Measurements from ENCODE around the gene ALDOB.
A peak's percentile ranks its signal among the peaks of the same experiment; 100 is the strongest.

The ALDOB gene

GRCh38 chr9:101479338-101480030, 43.9 kb upstream of the ALDOB start:
- H3K4ac ChIP-seq (ENCODE audit: low read depth, low read length) = no peak overlapping the region
- no peaks in the 10 kb centered on the region for H3K27me3 ChIP-seq (ENCODE audit: insufficient read depth, low read length)
- no peak overlapping the region for H4K91ac ChIP-seq (ENCODE audit: low read depth, low read length)
- no peak overlapping the region for H3K4me2 ChIP-seq (ENCODE audit: low read length)
- H3K18ac ChIP-seq (ENCODE audit: low read length) = no peak overlapping the region
- H3K36me3 ChIP-seq (ENCODE audit: control insufficient read depth in 1 of 2, insufficient read depth in 2 of 2, low read length in 2 of 2) = no peaks in the 10 kb centered on the region
- H2BK12ac ChIP-seq (ENCODE audit: low read length) = no peak overlapping the region
- H3K79me2 ChIP-seq (ENCODE audit: control insufficient read depth, insufficient read depth, low read length, poor library complexity) = no peaks in the 10 kb centered on the region
- peaks cover 2% of the 10 kb centered on the region for H3K9me3 ChIP-seq (ENCODE audit: insufficient read depth, low read depth, low read length)
- no peaks in the 10 kb centered on the region for H3K79me1 ChIP-seq (ENCODE audit: low read length)
- H3K14ac ChIP-seq (ENCODE audit: low read length) = no peak overlapping the region
- H3K4me3 ChIP-seq (ENCODE audit: low read depth, low read length) = no peak overlapping the region
- H4K12ac ChIP-seq (ENCODE audit: low read depth, low read length) = no peak overlapping the region
- peak overlapping the region; percentile 14 for H3K9ac ChIP-seq (ENCODE audit: low read length)
- no peak overlapping the region for H3K23ac ChIP-seq (ENCODE audit: low read length)
- no peak for DNase-seq
- no peak overlapping the region for H2AFZ ChIP-seq (ENCODE audit: insufficient read depth, low read length, poor library complexity)
- H2AK5ac ChIP-seq (ENCODE audit: low read length) = no peak overlapping the region
- no peak overlapping the region for H2BK120ac ChIP-seq (ENCODE audit: insufficient read depth, low read length, poor library complexity)
- H4K8ac ChIP-seq (ENCODE audit: low read depth, low read length) = no peak overlapping the region
- no peak overlapping the region for H2BK5ac ChIP-seq (ENCODE audit: low read depth, low read length, poor library complexity)
- no peak overlapping the region for H3K27ac ChIP-seq (ENCODE audit: low read depth, low read length)
- no CpG with 5 or more reads among the region's 4 CpGs for WGBS (ENCODE audit: extremely low coverage, insufficient coverage, insufficient read length)
- H3K4me1 ChIP-seq (ENCODE audit: control insufficient read depth in 1 of 2, insufficient read depth in 2 of 2, low read length in 2 of 2) = no peaks in the 10 kb centered on the region

- H3K4ac ChIP-seq (ENCODE audit: low read depth, low read length) = no peak overlapping the region
- no CpG with 5 or more reads among the region's 3 CpGs for WGBS (ENCODE audit: extremely low coverage, insufficient coverage, insufficient read length)
- H3K23ac ChIP-seq (ENCODE audit: low read length) = no peak overlapping the region
- no peak overlapping the region for H2AFZ ChIP-seq (ENCODE audit: insufficient read depth, low read length, poor library complexity)
- no peak overlapping the region for H2BK5ac ChIP-seq (ENCODE audit: low read depth, low read length, poor library complexity)
- H2BK12ac ChIP-seq (ENCODE audit: low read length) = no peak overlapping the region
- peaks cover 2% of the 10 kb centered on the region for H3K9me3 ChIP-seq (ENCODE audit: insufficient read depth, low read depth, low read length)
- H3K14ac ChIP-seq (ENCODE audit: low read length) = no peak overlapping the region
- H3K27ac ChIP-seq (ENCODE audit: low read depth, low read length) = no peak overlapping the region
- H3K4me1 ChIP-seq (ENCODE audit: control insufficient read depth in 1 of 2, insufficient read depth in 2 of 2, low read length in 2 of 2) = no peaks in the 10 kb centered on the region
- DNase-seq = no peak
- H2BK120ac ChIP-seq (ENCODE audit: insufficient read depth, low read length, poor library complexity) = no peak overlapping the region
- H3K79me2 ChIP-seq (ENCODE audit: control insufficient read depth, insufficient read depth, low read length, poor library complexity) = no peaks in the 10 kb centered on the region
- H3K4me3 ChIP-seq (ENCODE audit: low read depth, low read length) = no peak overlapping the region
- no peak overlapping the region for H3K18ac ChIP-seq (ENCODE audit: low read length)
- H3K27me3 ChIP-seq (ENCODE audit: insufficient read depth, low read length) = no peaks in the 10 kb centered on the region
- H3K9ac ChIP-seq (ENCODE audit: low read length) = peak overlapping the region; percentile 14
- no peaks in the 10 kb centered on the region for H3K36me3 ChIP-seq (ENCODE audit: control insufficient read depth in 1 of 2, insufficient read depth in 2 of 2, low read length in 2 of 2)
- H4K8ac ChIP-seq (ENCODE audit: low read depth, low read length) = no peak overlapping the region
- no peaks in the 10 kb centered on the region for H3K79me1 ChIP-seq (ENCODE audit: low read length)
- no peak overlapping the region for H4K12ac ChIP-seq (ENCODE audit: low read depth, low read length)
- no peak overlapping the region for H4K91ac ChIP-seq (ENCODE audit: low read depth, low read length)
- H2AK5ac ChIP-seq (ENCODE audit: low read length) = no peak overlapping the region
- no peak overlapping the region for H3K4me2 ChIP-seq (ENCODE audit: low read length)
Observed at GRCh38 chr9:101478906-101479305, 43.3 kb upstream of the ALDOB start.

DNA sequence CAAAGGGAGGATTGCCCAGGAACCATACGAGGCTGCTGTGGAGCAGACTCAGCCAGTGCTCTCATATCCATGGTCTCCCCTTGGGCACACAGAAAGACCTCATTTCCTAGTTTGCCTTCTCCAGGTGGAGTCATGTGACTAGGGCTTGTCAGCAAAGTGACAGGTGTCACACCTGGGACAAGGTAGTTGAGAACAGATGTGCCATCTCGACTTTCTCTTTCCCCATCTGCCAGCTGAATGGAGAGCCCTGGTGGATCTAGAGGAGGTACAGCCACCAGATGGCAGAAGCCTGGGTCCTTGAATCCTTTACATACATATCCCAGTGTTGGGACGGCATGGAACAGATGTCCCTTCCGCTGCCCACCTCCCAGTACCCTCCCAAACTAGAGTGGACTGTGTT, 42.9 kb upstream of the ALDOB start:
- Histone ChIP-seq H2BK12ac (ENCODE audit: low read length) (no peak overlapping the region), H2BK120ac (ENCODE audit: insufficient read depth, low read length, poor library complexity) (no peak overlapping the region), H3K36me3 (ENCODE audit: control insufficient read depth in 1 of 2, insufficient read depth in 2 of 2, low read length in 2 of 2) (no peaks in the 10 kb centered on the region), H4K12ac (ENCODE audit: low read depth, low read length) (no peak overlapping the region), H3K4me2 (ENCODE audit: low read length) (no peak overlapping the region), H3K9me3 (ENCODE audit: insufficient read depth, low read depth, low read length) (peaks cover 2% of the 10 kb centered on the region), H2AFZ (ENCODE audit: insufficient read depth, low read length, poor library complexity) (no peak overlapping the region), H3K14ac (ENCODE audit: low read length) (no peak overlapping the region), H4K8ac (ENCODE audit: low read depth, low read length) (no peak overlapping the region), H2AK5ac (ENCODE audit: low read length) (no peak overlapping the region), H3K27ac (ENCODE audit: low read depth, low read length) (no peak overlapping the region), H2BK5ac (ENCODE audit: low read depth, low read length, poor library complexity) (no peak overlapping the region), H4K91ac (ENCODE audit: low read depth, low read length) (no peak overlapping the region), H3K79me2 (ENCODE audit: control insufficient read depth, insufficient read depth, low read length, poor library complexity) (no peaks in the 10 kb centered on the region), H3K23ac (ENCODE audit: low read length) (no peak overlapping the region), H3K4me3 (ENCODE audit: low read depth, low read length) (no peak overlapping the region), H3K4ac (ENCODE audit: low read depth, low read length) (no peak overlapping the region), H3K4me1 (ENCODE audit: control insufficient read depth in 1 of 2, insufficient read depth in 2 of 2, low read length in 2 of 2) (no peaks in the 10 kb centered on the region), H3K18ac (ENCODE audit: low read length) (no peak overlapping the region), H3K9ac (ENCODE audit: low read length) (no peak overlapping the region), H3K79me1 (ENCODE audit: low read length) (no peaks in the 10 kb centered on the region), H3K27me3 (ENCODE audit: insufficient read depth, low read length) (no peaks in the 10 kb centered on the region)
- no peak for DNase-seq
- no CpG with 5 or more reads among the region's 4 CpGs for WGBS (ENCODE audit: extremely low coverage, insufficient coverage, insufficient read length)

GRCh38 chr9:101477736-101478135, 42.2 kb upstream of the ALDOB start:
- H3K4me2 ChIP-seq (ENCODE audit: low read length) = no peak overlapping the region
- H4K12ac ChIP-seq (ENCODE audit: low read depth, low read length) = no peak overlapping the region
- no peak overlapping the region for H4K8ac ChIP-seq (ENCODE audit: low read depth, low read length)
- H3K79me1 ChIP-seq (ENCODE audit: low read length) = no peaks in the 10 kb centered on the region
- DNase-seq = no peak
- no CpG with 5 or more reads among the region's 1 CpG for WGBS (ENCODE audit: extremely low coverage, insufficient coverage, insufficient read length)
- H2BK5ac ChIP-seq (ENCODE audit: low read depth, low read length, poor library complexity) = no peak overlapping the region
- no peak overlapping the region for H3K18ac ChIP-seq (ENCODE audit: low read length)
- no peaks in the 10 kb centered on the region for H3K27me3 ChIP-seq (ENCODE audit: insufficient read depth, low read length)
- no peak overlapping the region for H2BK12ac ChIP-seq (ENCODE audit: low read length)
- no peak overlapping the region for H3K27ac ChIP-seq (ENCODE audit: low read depth, low read length)
- no peak overlapping the region for H3K9ac ChIP-seq (ENCODE audit: low read length)
- no peak overlapping the region for H3K4me3 ChIP-seq (ENCODE audit: low read depth, low read length)
- no peak overlapping the region for H3K14ac ChIP-seq (ENCODE audit: low read length)
- H3K4me1 ChIP-seq (ENCODE audit: control insufficient read depth in 1 of 2, insufficient read depth in 2 of 2, low read length in 2 of 2) = no peaks in the 10 kb centered on the region
- H3K36me3 ChIP-seq (ENCODE audit: control insufficient read depth in 1 of 2, insufficient read depth in 2 of 2, low read length in 2 of 2) = no peaks in the 10 kb centered on the region
- H4K91ac ChIP-seq (ENCODE audit: low read depth, low read length) = no peak overlapping the region
- no peak overlapping the region for H2BK120ac ChIP-seq (ENCODE audit: insufficient read depth, low read length, poor library complexity)
- H3K23ac ChIP-seq (ENCODE audit: low read length) = no peak overlapping the region
- H3K9me3 ChIP-seq (ENCODE audit: insufficient read depth, low read depth, low read length) = peaks cover 2% of the 10 kb centered on the region
- no peak overlapping the region for H2AFZ ChIP-seq (ENCODE audit: insufficient read depth, low read length, poor library complexity)
- H3K79me2 ChIP-seq (ENCODE audit: control insufficient read depth, insufficient read depth, low read length, poor library complexity) = no peaks in the 10 kb centered on the region
- no peak overlapping the region for H2AK5ac ChIP-seq (ENCODE audit: low read length)
- no peak overlapping the region for H3K4ac ChIP-seq (ENCODE audit: low read depth, low read length)

Measured in trophoblast cell (in vitro differentiated cells and primary cell).